Activated T-helper 2 cell treated with anti-CD3 and anti-CD28 coated beads, Interferon-gamma antibody, Interleukin-2, Interleukin-4, amounts not matched to agents 10 μg/mL and 5 μg/mL and 100 μg/mL, durations not matched to agents 14 hours and 24 hours and 36 hours (primary cell): ENCODE measurements around the gene CDCP2. TPM values are rescaled to one million over a fixed set of nuclear protein-coding genes. Genes with fewer than 3 reads are reported as not detected.

Source experiments
- DNase-seq: peaks from one replicate; pipeline ENCODE4 v3.0.0; 2021; ENCODE audit warnings: low spot score
- H3K27ac Mint-ChIP-seq: one replicate; pipeline ENCODE4 v1.8.0; 2021; ENCODE audit warnings: mixed read lengths
- H3K27me3 Mint-ChIP-seq: one replicate; pipeline ENCODE4 v1.8.0; 2021; ENCODE audit warnings: low read depth, mixed read lengths
- H3K36me3 Mint-ChIP-seq: one replicate; pipeline ENCODE4 v1.8.0; 2021; ENCODE audit warnings: low read depth, mixed read lengths
- H3K4me1 Mint-ChIP-seq: one replicate; pipeline ENCODE4 v1.8.0; 2021; ENCODE audit warnings: low read depth, mixed read lengths
- H3K4me3 Mint-ChIP-seq: one replicate; pipeline ENCODE4 v1.8.0; 2021; ENCODE audit warnings: low read depth, mild to moderate bottlenecking, moderate library complexity, mixed read lengths
- H3K9me3 Mint-ChIP-seq: one replicate; pipeline ENCODE4 v1.8.0; 2021; ENCODE audit warnings: mixed read lengths
- intact Hi-C: fragments of 100-400 bp; cut with micrococcal nuclease; formaldehyde crosslinking; loops from one replicate; pipeline ENCODE4 v1.15.1; 2023
- total RNA-seq: library from RNA; stranded (reverse); gene quantifications from 2 replicates; pipeline ENCODE4 v1.2.3, GENCODE V29; 2022

The CDCP2 gene
- total RNA-seq, 1 donor from 2014 or later, result not detected

- Mint-ChIP-seq H3K27ac (no peak overlapping the region), H3K9me3 (no peaks in the 10 kb centered on the region), H3K27me3 (no peaks in the 10 kb centered on the region), H3K4me1 (no peaks in the 10 kb centered on the region), H3K36me3 (no peaks in the 10 kb centered on the region), H3K4me3 (no peak overlapping the region)
- no peak for DNase-seq
- intact Hi-C loops, result no loop called here
Measured at GRCh38 chr1:54163051-54163450, 10.3 kb upstream of the CDCP2 start.

GRCh38 chr1:54161495-54162168 is 8.8 kb upstream of the CDCP2 start:
- DNase-seq, result no peak
- H3K9me3 Mint-ChIP-seq, result no peaks in the 10 kb centered on the region
- no peaks in the 10 kb centered on the region for H3K4me1 Mint-ChIP-seq

GRCh38 chr1:54160351-54160750 is 7.6 kb upstream of the CDCP2 start:
- no peaks in the 10 kb centered on the region for H3K27me3 Mint-ChIP-seq
- no peak for DNase-seq
- H3K36me3 Mint-ChIP-seq, result no peaks in the 10 kb centered on the region
- no peaks in the 10 kb centered on the region for H3K4me1 Mint-ChIP-seq
- intact Hi-C loops, result no loop called here
- H3K9me3 Mint-ChIP-seq, result no peaks in the 10 kb centered on the region
- no peak overlapping the region for H3K4me3 Mint-ChIP-seq
- no peak overlapping the region for H3K27ac Mint-ChIP-seq

More at GRCh38 chr1:54161495-54162168, 8.8 kb upstream of the CDCP2 start:
- Mint-ChIP-seq H3K36me3 (no peaks in the 10 kb centered on the region), H3K27me3 (no peaks in the 10 kb centered on the region), H3K27ac (no peak overlapping the region), H3K4me3 (no peak overlapping the region)
- intact Hi-C loops, result no loop called here

GRCh38 chr1:54159733-54160316 is 7.0 kb upstream of the CDCP2 start:
- H3K27ac Mint-ChIP-seq, result no peak overlapping the region
- intact Hi-C loops, result no loop called here
- no peaks in the 10 kb centered on the region for H3K9me3 Mint-ChIP-seq
- no peaks in the 10 kb centered on the region for H3K36me3 Mint-ChIP-seq
- no peaks in the 10 kb centered on the region for H3K27me3 Mint-ChIP-seq
- H3K4me3 Mint-ChIP-seq, result no peak overlapping the region
- DNase-seq, result no peak
- H3K4me1 Mint-ChIP-seq, result no peaks in the 10 kb centered on the region

- H3K4me3 Mint-ChIP-seq, result no peak overlapping the region
- no peak overlapping the region for H3K27ac Mint-ChIP-seq
- intact Hi-C loops, result no loop called here
- no peak for DNase-seq
- no peaks in the 10 kb centered on the region for H3K4me1 Mint-ChIP-seq
- no peaks in the 10 kb centered on the region for H3K36me3 Mint-ChIP-seq
- H3K27me3 Mint-ChIP-seq, result no peaks in the 10 kb centered on the region
- no peaks in the 10 kb centered on the region for H3K9me3 Mint-ChIP-seq
Measured at GRCh38 chr1:54158071-54158470, 5.3 kb upstream of the CDCP2 start.

- H3K27ac Mint-ChIP-seq, result no peak overlapping the region
- no peaks in the 10 kb centered on the region for H3K4me1 Mint-ChIP-seq
- intact Hi-C loops, result no loop called here
- no peaks in the 10 kb centered on the region for H3K27me3 Mint-ChIP-seq
- no peak for DNase-seq
- H3K36me3 Mint-ChIP-seq, result no peaks in the 10 kb centered on the region
- H3K4me3 Mint-ChIP-seq, result no peak overlapping the region
- H3K9me3 Mint-ChIP-seq, result no peaks in the 10 kb centered on the region
Measured at GRCh38 chr1:54157401-54157800, 4.6 kb upstream of the CDCP2 start.

GRCh38 chr1:54156986-54157385 is 4.2 kb upstream of the CDCP2 start:
- H3K4me3 Mint-ChIP-seq, result no peak overlapping the region
- no peak overlapping the region for H3K27ac Mint-ChIP-seq
- H3K4me1 Mint-ChIP-seq, result no peaks in the 10 kb centered on the region
- intact Hi-C loops, result no loop called here
- H3K9me3 Mint-ChIP-seq, result no peaks in the 10 kb centered on the region
- no peaks in the 10 kb centered on the region for H3K27me3 Mint-ChIP-seq
- no peak for DNase-seq
- no peaks in the 10 kb centered on the region for H3K36me3 Mint-ChIP-seq

GRCh38 chr1:54156201-54156600 is 3.4 kb upstream of the CDCP2 start:
- Mint-ChIP-seq H3K27me3 (no peaks in the 10 kb centered on the region), H3K9me3 (no peaks in the 10 kb centered on the region), H3K4me1 (no peaks in the 10 kb centered on the region), H3K36me3 (no peaks in the 10 kb centered on the region), H3K4me3 (no peak overlapping the region), H3K27ac (no peak overlapping the region)
- intact Hi-C loops, result no loop called here
- no peak for DNase-seq

- Mint-ChIP-seq H3K9me3 (no peaks in the 10 kb centered on the region), H3K36me3 (no peaks in the 10 kb centered on the region), H3K4me1 (no peaks in the 10 kb centered on the region), H3K27me3 (no peaks in the 10 kb centered on the region), H3K27ac (no peak overlapping the region), H3K4me3 (no peak overlapping the region)
- no peak for DNase-seq
- intact Hi-C loops, result no loop called here
Measured at GRCh38 chr1:54153535-54154439, 987 bp upstream of the CDCP2 start.

- Mint-ChIP-seq H3K4me3 (no peak overlapping the region), H3K27me3 (no peaks in the 10 kb centered on the region), H3K4me1 (no peaks in the 10 kb centered on the region), H3K27ac (no peak overlapping the region), H3K9me3 (no peaks in the 10 kb centered on the region), H3K36me3 (no peaks in the 10 kb centered on the region)
- DNase-seq, result no peak
- intact Hi-C loops, result no loop called here
Measured at GRCh38 chr1:54151013-54151412, 1.8 kb downstream of the CDCP2 start.

GRCh38 chr1:54149734-54150133 is 3.1 kb downstream of the CDCP2 start:
- no peak for DNase-seq
- Mint-ChIP-seq H3K27me3 (no peaks in the 10 kb centered on the region), H3K36me3 (no peaks in the 10 kb centered on the region), H3K27ac (no peak overlapping the region), H3K9me3 (no peaks in the 10 kb centered on the region), H3K4me3 (no peak overlapping the region), H3K4me1 (no peaks in the 10 kb centered on the region)
- intact Hi-C loops, result no loop called here

- intact Hi-C loops, result no loop called here
- H3K27ac Mint-ChIP-seq, result no peak overlapping the region
- no peaks in the 10 kb centered on the region for H3K36me3 Mint-ChIP-seq
- no peaks in the 10 kb centered on the region for H3K4me1 Mint-ChIP-seq
- H3K9me3 Mint-ChIP-seq, result no peaks in the 10 kb centered on the region
- H3K4me3 Mint-ChIP-seq, result no peak overlapping the region
- no peaks in the 10 kb centered on the region for H3K27me3 Mint-ChIP-seq
- DNase-seq, result no peak
Measured at GRCh38 chr1:54144366-54144765, 8.4 kb downstream of the CDCP2 start.
